ENCODE results near the gene CARD16.
"Not testable (repeated sequence)": the region's sequence is repeated elsewhere in the genome, so short reads cannot be mapped to it uniquely, and the experiment has no call there.

Gene CARD16

GRCh38 chr11:105071089-105071732 lies 26.1 kb upstream of the CARD16 start:
- H3K27ac ChIP-seq: no peak overlapping the region
- TF ChIP-seq CTCF (conservative IDR thresholded peaks at IDR 0.05): no peak
- TF ChIP-seq ZFX (IDR thresholded peaks at IDR 0.05): no peak

- H3K27ac ChIP-seq: no peak overlapping the region
- no peak for TF ChIP-seq CTCF (conservative IDR thresholded peaks at IDR 0.05)
- no peak for TF ChIP-seq ZFX (IDR thresholded peaks at IDR 0.05)
Observed at GRCh38 chr11:105070306-105070705, 25.2 kb upstream of the CARD16 start.

GRCh38 chr11:105069749-105070148 lies 24.6 kb upstream of the CARD16 start:
- not testable (repeated sequence) for H3K27ac ChIP-seq

GRCh38 chr11:105063245-105063941 lies 18.3 kb upstream of the CARD16 start:
- not testable (repeated sequence) for H3K27ac ChIP-seq

GRCh38 chr11:105057432-105057831 lies 12.3 kb upstream of the CARD16 start:
- no peak for TF ChIP-seq ZFX (IDR thresholded peaks at IDR 0.05)
- no peak for TF ChIP-seq CTCF (conservative IDR thresholded peaks at IDR 0.05)
- no peak overlapping the region for H3K27ac ChIP-seq

- H3K27ac ChIP-seq: no peak overlapping the region
- no peak for TF ChIP-seq ZFX (IDR thresholded peaks at IDR 0.05)
- no peak for TF ChIP-seq CTCF (conservative IDR thresholded peaks at IDR 0.05)
Observed at GRCh38 chr11:105056446-105056845, 11.3 kb upstream of the CARD16 start.

GRCh38 chr11:105054723-105055493 lies 9.8 kb upstream of the CARD16 start:
- no peak overlapping the region for H3K27ac ChIP-seq
- no peak for TF ChIP-seq CTCF (conservative IDR thresholded peaks at IDR 0.05)
- TF ChIP-seq ZFX (IDR thresholded peaks at IDR 0.05): no peak

- no peak overlapping the region for H3K27ac ChIP-seq
Observed at GRCh38 chr11:105052487-105052886, 7.4 kb upstream of the CARD16 start.

More at GRCh38 chr11:105052487-105052886, 7.4 kb upstream of the CARD16 start:
- TF ChIP-seq CTCF (conservative IDR thresholded peaks at IDR 0.05): no peak
- no peak for TF ChIP-seq ZFX (IDR thresholded peaks at IDR 0.05)
